GM12875 (cell line): ENCODE data around the gene SLCO3A1.

ENCODE experiments used
- H3K4me3 ChIP-seq: one replicate; pipeline ENCODE4 v1.5.1; 2011; ENCODE audit warnings: low read depth, low read length, control low read depth
- CTCF ChIP-seq: IDR thresholded peaks from 2 replicates; pipeline ENCODE4 v1.5.1; 2011; ENCODE audit warnings: low read depth, mild to moderate bottlenecking, control low read depth, inconsistent platforms, low read length, moderate library complexity, borderline replicate concordance; ENCODE audit not compliant: insufficient read depth

SLCO3A1 gene

DNA sequence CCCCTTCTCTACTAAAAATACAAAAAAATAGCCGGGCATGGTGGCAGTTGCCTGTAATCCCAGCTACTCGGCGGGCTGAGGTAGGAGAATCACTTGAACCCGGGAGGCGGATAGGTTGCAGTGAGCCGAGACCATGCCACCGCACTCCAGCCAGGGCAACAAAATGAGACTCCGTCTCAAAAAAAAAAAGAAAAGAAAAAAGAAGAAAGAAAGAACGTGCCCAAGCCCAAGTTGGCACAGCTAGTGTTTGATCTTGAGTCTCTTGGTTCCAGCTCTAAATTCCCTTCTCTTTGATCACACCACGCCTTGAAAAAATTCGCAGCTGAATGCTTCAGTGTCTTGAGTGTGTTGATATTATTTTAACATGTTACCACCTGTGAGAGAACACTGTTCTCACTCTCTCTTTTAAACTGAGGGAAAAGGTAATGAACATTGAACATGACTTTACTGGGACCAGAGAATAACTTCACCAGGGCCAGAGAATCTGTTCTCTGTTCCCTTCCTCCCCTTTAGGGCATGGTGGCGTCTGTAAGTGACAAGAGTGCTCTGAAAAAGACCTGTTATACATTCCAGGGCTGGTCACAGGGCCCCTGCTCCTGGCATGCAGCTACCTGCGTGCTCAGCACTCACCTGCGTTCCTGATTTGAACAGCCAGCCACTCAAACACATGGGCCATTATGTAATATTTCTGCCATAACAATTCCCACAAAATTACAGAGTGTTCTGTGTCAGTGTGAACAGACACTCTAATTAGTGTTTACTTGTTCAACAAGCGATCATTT is 19.0 kb downstream of the SLCO3A1 start:
- no peak for TF ChIP-seq CTCF

GRCh38 chr15:91873138-91873536 is 19.6 kb downstream of the SLCO3A1 start:
- TF ChIP-seq CTCF: no peak
- no peak overlapping the region for H3K4me3 ChIP-seq

More for the DNA sequence above, 19.0 kb downstream of the SLCO3A1 start:
- no peak overlapping the region for H3K4me3 ChIP-seq

GRCh38 chr15:91874171-91874570 is 20.7 kb downstream of the SLCO3A1 start:
- TF ChIP-seq CTCF: no peak
- no peak overlapping the region for H3K4me3 ChIP-seq

GRCh38 chr15:91874992-91875660 is 21.6 kb downstream of the SLCO3A1 start:
- no peak for TF ChIP-seq CTCF

GRCh38 chr15:91876187-91876586 is 22.7 kb downstream of the SLCO3A1 start:
- no peak overlapping the region for H3K4me3 ChIP-seq
- no peak for TF ChIP-seq CTCF

More at GRCh38 chr15:91874992-91875660, 21.6 kb downstream of the SLCO3A1 start:
- no peak overlapping the region for H3K4me3 ChIP-seq

GRCh38 chr15:91878319-91878870 is 24.9 kb downstream of the SLCO3A1 start:
- no peak for TF ChIP-seq CTCF
- no peak overlapping the region for H3K4me3 ChIP-seq
